GM18517 (cell line): ENCODE data around the gene AXIN2.

Source experiments
- ATAC-seq: cut with Tn5 transposase; IDR thresholded peaks from one replicate; pipeline ENCODE4 v1.9.1; 2021; ENCODE audit warnings: mild to moderate bottlenecking, moderate library complexity; ENCODE audit not compliant: unreplicated experiment

The AXIN2 gene, protein sequence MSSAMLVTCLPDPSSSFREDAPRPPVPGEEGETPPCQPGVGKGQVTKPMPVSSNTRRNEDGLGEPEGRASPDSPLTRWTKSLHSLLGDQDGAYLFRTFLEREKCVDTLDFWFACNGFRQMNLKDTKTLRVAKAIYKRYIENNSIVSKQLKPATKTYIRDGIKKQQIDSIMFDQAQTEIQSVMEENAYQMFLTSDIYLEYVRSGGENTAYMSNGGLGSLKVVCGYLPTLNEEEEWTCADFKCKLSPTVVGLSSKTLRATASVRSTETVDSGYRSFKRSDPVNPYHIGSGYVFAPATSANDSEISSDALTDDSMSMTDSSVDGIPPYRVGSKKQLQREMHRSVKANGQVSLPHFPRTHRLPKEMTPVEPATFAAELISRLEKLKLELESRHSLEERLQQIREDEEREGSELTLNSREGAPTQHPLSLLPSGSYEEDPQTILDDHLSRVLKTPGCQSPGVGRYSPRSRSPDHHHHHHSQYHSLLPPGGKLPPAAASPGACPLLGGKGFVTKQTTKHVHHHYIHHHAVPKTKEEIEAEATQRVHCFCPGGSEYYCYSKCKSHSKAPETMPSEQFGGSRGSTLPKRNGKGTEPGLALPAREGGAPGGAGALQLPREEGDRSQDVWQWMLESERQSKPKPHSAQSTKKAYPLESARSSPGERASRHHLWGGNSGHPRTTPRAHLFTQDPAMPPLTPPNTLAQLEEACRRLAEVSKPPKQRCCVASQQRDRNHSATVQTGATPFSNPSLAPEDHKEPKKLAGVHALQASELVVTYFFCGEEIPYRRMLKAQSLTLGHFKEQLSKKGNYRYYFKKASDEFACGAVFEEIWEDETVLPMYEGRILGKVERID

DNA sequence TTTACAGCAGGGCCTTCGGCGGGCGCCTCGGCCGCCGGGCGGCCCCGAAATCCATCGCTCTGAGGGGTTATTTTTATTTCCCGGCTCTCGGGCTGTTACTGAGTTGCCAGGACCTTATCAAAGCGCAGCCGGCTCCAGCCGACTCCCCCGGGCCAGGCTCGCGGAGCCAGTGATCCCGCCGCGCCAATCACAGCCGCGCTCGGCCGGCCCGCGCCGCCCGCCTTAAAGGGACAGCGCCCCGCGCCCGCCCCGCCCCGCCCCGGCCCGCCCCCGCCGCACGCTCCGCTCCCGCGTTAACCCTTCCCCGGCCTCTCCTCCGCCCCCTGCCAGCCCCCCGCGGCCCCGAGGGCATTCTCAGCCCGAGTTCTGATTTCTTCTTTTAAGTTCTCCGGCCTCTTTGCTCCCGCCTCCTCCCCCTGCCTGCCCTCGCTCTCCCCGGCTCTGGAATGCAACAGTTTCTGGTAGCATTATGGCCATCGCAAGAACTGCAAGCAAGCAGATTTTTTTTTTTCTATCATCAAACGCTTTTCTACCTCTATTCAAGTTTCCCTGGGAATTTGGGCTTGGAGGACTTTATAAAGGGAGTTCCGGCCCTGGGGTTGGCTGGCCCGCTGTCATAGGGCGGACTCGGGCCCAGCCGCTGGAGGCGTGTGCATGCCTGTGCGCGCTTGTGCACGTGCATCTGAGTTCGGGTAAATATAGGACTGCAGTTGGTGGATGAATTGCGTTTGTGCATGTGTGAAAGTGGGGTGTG is at the start of gene AXIN2:
AXIN2 (minus strand) TSS at position 197 of the 754 bp plus-strand sequence. CDS start 3,028 bp downstream, outside the sequence.
- ATAC-seq: peak; percentile 62

DNA sequence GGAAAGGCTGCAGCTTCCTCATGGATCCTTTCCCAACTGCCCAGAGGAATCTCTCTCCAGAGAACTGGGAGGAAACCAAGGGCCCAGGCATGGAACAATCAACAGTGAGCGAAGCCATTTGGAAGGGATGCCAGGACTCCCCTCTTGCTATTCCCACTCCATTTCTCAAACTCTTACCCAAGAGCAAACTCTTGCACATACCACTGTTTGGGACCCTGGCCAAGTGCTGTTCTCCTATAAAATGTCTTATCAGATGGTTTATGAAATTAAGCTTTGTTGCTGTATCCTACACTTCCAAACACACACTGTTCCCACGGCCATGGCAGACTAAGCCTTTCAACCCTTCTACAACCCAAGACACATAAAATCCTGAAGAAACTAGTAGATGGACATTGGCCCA is 48.3 kb upstream of the AXIN2 start:
- no peak for ATAC-seq

DNA sequence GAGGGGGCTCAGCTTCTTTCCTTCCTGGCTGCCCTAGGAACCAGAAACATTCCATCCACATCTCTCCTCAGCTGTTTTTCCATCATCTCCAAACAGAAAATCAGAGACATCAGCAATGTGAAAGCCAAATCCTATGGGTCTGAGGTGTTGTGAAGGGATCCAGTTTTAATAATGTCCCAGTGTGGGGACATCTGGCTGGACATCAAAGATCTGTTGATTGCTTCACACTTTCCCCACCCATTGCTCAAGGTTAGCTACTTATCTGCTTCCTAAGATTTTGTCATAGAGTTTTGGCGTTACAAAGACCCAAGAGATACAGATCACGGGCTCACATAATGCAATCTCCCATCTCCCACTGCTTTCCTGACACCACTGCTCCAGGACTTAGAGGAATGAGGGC is 47.8 kb upstream of the AXIN2 start:
- no peak for ATAC-seq

DNA sequence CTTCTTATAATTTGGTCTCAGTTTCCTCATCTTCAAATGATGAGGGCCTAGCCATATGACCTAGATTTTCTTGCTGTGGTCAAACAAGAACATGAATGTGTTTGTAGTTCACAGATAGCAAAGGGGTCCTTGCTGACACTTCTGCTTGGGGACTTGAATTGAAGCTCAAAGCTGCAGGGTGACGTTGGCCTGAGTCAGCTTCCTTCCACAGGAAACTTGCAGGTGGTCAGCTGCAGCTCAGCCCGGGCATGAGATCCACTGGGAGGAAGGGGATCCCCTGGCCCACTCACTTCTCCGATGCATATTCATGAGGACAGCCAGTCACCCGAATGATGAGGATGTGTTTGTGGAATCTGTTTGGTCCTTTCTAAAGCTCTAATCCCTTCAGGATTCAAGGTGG is 42.6 kb upstream of the AXIN2 start:
- no peak for ATAC-seq

DNA sequence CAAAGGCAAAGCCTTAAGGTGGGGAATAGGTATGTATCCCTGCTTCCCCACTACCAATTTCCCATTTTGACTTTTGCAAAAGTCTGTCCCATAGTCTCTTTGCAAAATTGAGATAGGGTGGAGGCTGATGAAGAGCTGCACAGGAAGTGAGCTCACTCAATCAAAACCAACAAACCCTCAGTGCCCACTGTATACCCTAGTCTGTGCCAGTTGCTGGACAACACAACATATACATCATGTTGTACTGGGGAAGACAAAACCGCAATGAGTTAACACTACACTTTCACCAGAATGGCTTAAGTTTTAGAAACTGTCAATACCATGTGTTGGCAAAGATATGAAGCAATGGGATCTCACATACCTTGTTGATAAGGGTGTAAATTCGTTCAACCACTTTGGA is 40.4 kb upstream of the AXIN2 start:
- ATAC-seq: no peak

DNA sequence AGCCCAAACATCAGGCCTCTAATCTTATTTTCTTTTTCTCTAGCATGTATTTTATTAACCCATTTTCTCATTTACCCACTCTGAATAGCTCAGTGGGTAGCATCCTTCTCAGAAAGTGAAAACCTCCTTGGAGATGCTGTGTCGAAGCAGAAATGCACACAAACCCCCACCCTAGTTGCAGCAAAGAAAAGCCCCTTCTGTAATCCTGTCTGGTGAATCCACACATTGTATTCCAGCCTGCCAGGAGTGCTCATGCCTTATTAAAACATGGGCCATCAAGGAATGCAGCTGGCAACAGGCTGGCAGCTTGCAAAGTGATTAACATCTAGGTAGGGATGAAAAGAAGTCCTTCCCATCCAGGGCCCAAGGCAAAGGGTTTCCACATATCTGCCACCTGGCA is 39.7 kb upstream of the AXIN2 start:
- no peak for ATAC-seq

DNA sequence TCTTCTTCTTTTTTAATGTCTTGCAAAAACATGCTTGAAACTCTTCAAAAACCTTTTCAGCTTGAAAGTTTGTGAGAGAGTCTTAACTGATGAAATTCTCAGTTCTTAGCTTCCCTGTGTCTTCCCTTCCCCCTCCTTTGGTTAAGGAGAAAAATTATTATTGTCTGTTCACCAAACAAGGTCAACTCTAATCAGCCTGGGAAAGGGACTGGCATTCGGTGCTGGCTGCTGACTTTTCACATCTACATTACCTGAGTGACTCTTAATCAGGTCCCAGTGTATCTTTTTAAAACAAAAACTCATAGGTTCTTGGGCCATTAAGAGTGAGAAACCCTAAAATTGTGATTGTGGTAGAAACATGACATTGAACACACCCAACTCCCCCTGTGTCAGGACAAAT is 39.1 kb upstream of the AXIN2 start:
- ATAC-seq: no peak

DNA sequence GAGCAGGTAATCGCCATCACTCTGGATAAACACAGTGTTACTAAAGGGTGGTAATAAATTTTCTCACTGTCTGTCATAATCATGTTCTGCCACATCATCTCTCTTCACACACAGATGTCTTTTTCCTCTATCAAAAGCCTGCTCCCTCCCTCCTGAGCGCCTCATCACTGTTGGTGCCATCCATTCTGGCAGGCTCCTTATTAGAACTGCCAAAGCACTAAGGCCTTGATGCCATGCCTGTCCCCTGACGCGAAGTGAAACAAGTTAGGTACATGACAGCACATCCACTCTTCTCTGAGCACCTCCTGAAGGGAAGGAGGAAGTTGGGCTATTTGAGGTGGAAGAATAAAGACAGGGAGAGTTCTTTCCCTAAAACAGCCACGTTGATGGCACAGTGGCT is 38.2 kb upstream of the AXIN2 start:
- no peak for ATAC-seq

DNA sequence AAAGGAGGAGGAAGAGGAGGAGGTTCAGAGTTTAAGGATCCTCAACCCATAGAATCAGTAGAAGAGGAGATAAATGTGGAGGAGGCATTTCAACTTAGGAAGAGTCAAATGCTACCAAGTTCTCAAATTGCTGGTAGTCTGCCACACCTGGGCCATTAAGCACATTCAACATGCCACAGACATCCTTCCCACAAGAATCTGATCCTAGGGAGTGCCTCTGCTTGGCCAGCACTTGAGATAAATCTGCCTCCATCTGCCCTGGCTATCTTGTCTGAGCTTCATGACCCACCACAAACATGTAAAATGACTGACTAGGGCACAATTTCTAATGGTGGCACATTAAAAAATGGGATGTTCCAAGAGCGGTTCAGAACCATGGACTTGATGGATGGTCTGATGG is 37.3 kb upstream of the AXIN2 start:
- no peak for ATAC-seq

DNA sequence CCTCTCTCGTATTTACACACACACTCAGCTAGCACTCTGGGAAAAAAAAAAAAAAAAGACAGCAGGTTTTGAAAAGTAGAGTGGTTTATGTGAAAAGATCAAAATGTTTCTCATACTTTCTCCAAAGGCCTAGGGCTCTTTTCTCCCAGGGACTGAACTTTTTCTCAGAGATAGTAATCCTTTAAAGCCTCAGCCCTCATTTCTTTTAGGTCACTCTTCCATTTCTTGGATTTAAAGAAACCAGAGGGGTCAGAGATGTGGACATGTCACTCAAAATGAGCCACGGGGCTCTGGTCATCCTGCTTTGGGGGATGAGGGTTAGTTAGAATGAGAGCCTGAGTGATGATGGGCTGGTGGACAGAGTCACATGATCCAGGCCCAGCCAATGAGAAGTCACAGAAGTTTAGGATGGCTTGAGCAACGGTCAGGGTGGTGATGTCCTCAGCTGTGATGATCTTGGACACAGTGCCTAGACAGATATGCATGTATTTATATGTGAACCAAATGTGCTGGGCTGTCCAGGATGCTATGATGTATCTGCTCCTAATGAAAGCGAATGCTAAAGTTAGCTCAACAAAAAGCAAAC is 33.7 kb upstream of the AXIN2 start:
- no peak for ATAC-seq

DNA sequence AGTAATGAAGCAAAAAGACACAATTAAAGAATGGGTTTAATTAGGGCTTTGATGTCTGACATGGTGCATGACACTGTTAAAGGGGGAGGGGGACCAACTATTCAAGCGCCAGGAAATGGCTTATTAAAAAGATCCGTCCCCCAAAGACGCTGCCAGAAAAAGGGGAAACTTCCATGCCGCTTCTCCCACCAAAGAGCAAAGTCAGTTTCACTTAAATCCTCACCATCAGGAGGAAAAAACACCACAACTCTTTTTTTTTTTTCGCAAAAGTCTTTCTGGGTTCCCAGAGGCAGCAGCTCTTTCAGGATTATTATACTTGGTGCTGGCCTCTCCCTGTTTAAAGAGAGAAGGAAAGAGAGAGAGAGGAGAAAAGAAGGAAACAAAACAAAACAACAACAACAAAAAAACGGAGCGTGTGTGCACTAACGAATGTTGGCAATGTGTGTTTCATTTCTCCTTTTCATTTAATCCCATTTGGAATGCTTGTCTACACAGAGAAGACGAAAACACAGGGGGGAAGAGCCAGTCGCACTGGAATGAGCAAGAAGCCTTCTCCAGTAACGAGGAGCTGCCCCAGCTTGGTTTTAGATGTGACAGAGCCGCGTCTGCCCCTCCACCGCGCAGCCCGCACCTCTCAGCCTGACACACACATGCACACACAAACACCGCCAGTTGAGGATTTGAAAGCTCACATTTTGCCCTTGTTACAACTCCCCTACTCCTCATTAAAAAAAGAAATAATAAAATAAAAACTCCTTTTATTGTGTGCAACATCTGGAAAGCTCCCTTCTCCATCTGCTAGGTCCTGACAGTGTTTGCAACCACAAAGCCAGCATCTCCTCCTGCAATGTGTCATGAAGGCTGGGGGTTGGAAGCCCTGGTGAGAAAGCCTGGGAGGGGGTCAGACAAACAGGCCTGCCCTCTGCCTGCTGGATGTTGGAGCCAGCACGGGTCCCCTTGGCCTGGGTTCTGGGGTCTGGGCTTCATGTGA is 32.7 kb upstream of the AXIN2 start:
- no peak for ATAC-seq

DNA sequence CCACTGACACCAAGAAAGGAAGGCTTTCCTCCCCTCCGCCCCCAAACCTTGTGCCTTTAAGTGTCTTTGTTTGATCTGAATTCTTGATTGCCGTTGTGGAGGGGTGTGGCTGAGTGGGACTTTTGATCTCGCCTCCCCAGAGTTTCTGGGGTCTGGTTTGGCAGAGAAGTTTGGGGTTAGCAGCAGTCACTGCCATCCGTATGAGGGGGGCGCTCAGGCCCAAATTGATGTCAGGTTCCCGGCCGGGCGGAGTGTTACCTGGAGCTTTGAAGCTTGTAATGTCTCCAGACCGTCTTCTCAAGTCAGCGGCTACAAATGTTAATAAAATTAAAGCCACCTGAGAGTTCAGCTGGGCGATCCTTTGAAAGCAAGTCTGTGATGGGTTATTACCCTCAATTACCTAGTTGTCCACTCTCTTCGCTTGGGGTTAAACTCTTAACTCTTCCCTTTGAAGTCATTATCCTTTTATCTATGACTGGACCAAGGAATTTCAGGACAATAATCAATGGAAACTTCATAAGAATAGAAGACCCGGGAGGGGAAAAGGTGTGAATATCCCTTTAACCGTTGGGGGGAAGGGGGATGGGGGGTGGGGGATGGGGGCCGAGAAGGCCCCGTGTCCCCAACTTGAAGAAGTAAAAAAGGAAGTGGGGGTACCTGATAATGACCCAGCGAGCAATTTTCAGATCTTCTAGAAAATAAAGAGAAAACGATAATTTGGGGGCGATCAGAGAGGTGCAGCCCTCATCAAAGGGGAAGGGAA is 31.8 kb upstream of the AXIN2 start:
- no peak for ATAC-seq

DNA sequence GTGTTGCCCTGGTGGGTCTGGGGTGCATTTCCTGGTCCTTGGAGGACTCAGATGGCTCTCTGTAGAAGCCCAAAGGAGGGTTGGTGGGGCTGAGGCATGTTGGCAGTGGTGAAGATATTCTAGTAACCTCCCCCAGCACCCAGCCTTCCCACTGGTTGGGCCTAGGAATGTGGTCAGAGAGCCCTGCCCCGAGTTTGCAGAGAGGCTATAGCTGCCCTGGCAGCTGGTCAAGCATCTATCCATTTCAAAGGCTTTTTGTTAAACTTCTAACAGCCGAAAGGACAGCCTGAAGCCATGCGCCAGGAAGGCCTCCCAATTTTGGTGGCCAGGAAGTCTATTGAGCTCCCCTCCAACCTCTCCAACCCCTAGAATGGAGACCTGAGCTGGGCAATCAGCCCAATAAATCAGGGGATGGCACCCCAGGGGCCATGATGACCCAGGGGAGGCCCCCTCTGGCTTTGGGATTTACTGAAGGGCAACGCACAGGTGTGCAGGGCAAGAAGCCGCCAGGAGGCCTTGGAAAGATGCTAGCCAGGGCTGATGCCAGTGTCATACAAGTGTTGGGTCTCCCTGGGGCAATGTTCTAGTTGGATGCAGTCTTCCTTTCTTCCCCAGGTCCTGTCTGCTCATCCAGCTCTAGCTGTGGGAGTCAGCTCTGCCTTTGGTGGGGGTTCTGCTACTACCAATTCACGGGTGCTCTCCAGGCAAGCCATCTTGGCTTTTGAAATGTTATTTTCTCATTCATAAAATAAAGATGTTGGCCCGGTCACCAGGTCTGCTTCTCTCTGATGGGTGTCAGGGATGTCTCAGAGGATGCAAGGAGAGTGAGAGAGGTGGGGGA is 30.9 kb upstream of the AXIN2 start:
- ATAC-seq: no peak

DNA sequence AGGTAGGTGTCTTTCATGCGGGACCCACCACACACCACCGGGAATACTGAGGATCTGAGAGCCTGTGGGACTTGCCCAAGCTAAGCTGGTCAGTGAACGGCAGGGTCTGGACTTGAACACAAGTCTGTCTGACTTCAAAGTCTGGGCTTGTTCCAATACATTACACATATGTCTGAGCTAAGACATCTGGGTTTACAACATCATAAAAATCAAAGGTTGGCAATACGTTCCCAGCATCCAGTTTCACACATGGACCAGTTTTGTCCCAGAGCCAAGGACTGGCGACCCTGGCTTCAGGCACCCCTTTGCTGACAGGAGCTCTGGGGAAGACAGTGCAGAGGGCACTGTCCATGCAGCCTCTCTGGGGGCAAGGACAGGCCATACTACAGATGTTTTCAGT is 27.9 kb upstream of the AXIN2 start:
- ATAC-seq: no peak

DNA sequence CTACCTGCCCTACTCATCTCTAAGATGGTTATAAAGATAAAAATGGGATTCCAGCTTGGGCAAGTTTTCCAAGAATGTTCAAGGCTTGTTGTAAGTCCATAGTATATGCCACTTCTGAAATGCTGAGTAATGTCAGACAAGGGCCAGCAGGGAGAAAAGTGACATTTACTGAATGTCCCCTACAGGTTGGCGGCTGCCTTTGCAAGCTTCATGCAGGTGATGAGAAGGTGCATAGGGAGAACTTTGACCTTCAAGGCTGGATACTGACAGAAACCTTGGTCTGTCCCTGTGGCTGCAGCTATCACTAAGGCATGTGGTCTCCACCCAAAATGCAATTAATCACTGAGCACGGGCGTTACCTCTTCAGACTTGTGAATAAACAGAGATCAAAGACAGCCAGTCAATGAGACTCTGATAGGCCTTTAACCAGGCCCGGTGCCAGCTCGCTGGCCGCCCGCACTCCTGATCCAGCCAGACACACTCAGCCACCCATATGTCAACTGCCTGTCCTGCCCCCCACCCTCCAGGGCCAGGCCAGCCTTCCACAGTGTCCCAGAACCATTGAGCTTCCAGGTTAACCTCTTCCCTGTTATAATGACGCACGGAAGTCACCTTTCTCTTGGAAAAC is 26.8 kb upstream of the AXIN2 start:
- no peak for ATAC-seq

DNA sequence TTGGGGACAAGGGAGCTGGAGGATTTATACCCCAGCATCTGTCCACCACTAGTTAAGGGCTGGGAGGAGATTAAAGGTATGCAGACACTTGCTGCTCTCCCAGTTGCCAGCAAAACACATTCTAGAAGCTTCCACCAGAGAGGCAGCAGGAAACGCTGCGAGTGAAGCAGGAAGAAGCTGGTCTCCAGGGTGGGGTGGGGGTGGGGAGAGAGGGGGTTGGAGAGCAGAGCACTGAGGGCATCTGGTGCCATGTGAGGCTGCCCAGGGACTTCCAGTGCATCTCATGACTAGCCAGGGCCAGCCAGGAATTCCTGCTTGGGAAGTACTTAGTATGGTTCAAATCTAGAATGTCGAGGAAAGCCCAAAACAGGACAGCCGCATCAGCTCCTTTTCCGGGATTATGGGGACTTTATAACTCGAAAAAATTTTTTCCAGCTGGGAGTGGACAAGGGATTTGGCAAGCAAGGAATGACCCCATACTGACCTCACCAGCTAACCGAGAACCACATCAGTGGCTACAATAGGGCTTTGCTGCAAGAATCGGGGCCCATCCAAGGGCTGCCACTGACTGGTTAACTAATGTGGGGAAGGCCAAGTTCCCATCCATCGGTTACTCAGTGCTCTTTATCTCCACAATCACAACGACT is 26.2 kb upstream of the AXIN2 start:
- ATAC-seq: no peak

DNA sequence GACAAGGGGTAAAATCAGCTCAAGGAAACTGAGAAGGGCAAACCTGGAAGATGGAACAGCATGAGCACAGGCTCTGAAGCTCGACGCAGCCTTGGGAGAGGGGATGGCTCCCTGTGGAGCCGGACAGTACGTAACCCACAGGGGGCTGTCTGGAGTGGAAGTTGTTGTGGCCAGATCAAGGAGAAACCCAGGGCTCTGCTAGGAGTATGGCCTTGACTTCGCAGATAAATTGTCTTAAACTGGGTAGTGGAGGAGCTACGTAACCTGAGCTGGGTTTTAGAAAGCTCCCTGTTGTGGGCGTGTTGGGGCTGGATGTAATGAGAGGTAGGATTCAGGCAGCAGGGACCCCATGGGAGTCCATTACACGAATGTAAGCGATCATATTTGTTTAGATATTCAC is 25.5 kb upstream of the AXIN2 start:
- no peak for ATAC-seq
